AG04450 (cell line): ENCODE data around the gene EML1. TPM values are rescaled to one million over a fixed set of nuclear protein-coding genes. Genes with fewer than 3 reads are reported as not detected.

ENCODE experiments used
- CTCF ChIA-PET: fragments of 300-600, 350-600 bp; formaldehyde crosslinking; extraction: SDS; loops from one replicate; lab custom pipeline; 2022; ENCODE audit warnings: antibody characterized with exemption, inconsistent platforms; lab: Charles Lee
- POLR2A ChIA-PET: fragments of 350-600 bp; formaldehyde crosslinking; extraction: SDS; loops from one replicate; lab custom pipeline; 2021; ENCODE audit warnings: antibody characterized with exemption, inconsistent platforms; lab: Yijun Ruan, JAX
- DNase-seq: peaks from one replicate; pipeline ENCODE4 v3.0.0-alpha.2; 2011; ENCODE audit warnings: low read depth, low spot score
- H3K27ac ChIP-seq: one replicate; pipeline ENCODE4 v1.5.1; 2012; ENCODE audit warnings: low read depth, low read length, control low read depth
- H3K27me3 ChIP-seq: one replicate; pipeline ENCODE4 v1.6.0; 2012; ENCODE audit warnings: low read length; ENCODE audit not compliant: control insufficient read depth, insufficient read depth
- H3K4me3 ChIP-seq: 2 replicates; pipeline ENCODE4 v1.5.1; 2011; ENCODE audit warnings: mild to moderate bottlenecking, low read depth, low read length, control low read depth
- H3K9me3 ChIP-seq: 2 replicates; pipeline ENCODE4 v1.5.1; 2012; ENCODE audit warnings: low read length; ENCODE audit not compliant: control insufficient read depth, insufficient read depth
- polyA plus RNA-seq: library from polyadenylated mRNA; depleted of rRNA; stranded (reverse); fragments of >200 nt; gene quantifications from 2 replicates; pipeline ENCODE4 v1.2.3, GENCODE V29; 2011
- TF ChIP-seq, protein P1 (sequence below): IDR thresholded peaks from 2 replicates; pipeline ENCODE4 v1.5.1; 2011; ENCODE audit warnings: low read depth, low read length, control low read depth, inconsistent platforms

EML1 gene
- polyA plus RNA-seq, 1 experiment: 37.7 TPM

DNA sequence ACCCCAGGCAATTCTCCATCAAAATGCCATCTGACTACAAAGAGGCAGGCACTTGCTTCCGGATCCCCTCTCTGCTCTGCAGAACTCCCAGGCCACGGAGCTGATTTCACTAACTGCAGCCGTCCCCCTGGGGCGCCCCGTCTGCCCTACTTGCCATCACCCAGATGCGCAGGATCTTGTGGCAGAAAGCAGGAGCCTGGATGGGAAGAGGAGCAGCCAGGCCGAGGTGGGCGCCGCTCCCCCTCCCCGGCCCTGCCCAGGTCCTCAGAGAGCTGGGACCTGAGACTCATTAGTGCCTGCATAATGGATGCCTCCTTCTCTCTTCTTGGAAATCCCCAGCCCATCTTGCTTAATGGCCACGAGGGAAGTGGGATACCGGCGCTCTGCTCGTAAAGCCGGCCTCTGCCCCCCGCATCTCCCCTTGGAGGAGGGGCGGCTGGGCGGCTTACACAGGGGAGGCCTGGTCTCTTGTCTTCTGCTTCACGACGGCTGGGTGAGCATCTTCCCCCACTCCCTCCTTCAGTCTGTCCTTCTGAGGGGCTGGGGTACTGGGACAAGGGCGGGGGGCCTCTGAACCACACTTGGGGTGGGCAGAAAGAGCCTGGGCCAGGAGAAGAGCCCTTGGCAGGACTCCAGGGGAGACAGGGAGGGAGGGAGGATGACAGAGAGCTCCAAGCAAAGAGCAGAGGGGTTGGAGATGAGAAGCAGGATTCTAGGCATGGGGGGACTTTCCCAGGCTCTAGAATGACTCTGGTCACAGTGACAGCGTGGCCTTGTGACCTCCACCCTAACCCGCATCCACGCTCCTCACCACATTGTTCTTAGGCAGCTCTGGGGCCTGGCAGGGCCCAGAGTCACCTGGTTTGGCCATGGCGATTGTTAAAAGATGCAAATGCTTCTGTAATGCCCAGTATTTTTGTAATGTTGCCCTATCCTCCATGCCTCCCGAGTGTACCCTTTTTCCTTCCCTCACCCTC lies 19.4 kb upstream of the EML1 start:
- no peak overlapping the region for H3K27ac ChIP-seq
- CTCF ChIA-PET: interaction anchor here (0.6 to 1.6 kb wide), 2 partner anchors 44 to 90 kb away, joined by 3 to 4 read pairs; no protein-coding TSS in a partner anchor
- POLR2A ChIA-PET: no interaction called here
- H3K9me3 ChIP-seq: peaks cover 4% of the 10 kb centered on the region; the same call in 1 of the 2 replicates
- H3K4me3 ChIP-seq: no peak overlapping the region
- TF ChIP-seq, protein P1, sequence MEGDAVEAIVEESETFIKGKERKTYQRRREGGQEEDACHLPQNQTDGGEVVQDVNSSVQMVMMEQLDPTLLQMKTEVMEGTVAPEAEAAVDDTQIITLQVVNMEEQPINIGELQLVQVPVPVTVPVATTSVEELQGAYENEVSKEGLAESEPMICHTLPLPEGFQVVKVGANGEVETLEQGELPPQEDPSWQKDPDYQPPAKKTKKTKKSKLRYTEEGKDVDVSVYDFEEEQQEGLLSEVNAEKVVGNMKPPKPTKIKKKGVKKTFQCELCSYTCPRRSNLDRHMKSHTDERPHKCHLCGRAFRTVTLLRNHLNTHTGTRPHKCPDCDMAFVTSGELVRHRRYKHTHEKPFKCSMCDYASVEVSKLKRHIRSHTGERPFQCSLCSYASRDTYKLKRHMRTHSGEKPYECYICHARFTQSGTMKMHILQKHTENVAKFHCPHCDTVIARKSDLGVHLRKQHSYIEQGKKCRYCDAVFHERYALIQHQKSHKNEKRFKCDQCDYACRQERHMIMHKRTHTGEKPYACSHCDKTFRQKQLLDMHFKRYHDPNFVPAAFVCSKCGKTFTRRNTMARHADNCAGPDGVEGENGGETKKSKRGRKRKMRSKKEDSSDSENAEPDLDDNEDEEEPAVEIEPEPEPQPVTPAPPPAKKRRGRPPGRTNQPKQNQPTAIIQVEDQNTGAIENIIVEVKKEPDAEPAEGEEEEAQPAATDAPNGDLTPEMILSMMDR: no peak
- no peaks in the 10 kb centered on the region for H3K27me3 ChIP-seq
- no peak for DNase-seq

DNA sequence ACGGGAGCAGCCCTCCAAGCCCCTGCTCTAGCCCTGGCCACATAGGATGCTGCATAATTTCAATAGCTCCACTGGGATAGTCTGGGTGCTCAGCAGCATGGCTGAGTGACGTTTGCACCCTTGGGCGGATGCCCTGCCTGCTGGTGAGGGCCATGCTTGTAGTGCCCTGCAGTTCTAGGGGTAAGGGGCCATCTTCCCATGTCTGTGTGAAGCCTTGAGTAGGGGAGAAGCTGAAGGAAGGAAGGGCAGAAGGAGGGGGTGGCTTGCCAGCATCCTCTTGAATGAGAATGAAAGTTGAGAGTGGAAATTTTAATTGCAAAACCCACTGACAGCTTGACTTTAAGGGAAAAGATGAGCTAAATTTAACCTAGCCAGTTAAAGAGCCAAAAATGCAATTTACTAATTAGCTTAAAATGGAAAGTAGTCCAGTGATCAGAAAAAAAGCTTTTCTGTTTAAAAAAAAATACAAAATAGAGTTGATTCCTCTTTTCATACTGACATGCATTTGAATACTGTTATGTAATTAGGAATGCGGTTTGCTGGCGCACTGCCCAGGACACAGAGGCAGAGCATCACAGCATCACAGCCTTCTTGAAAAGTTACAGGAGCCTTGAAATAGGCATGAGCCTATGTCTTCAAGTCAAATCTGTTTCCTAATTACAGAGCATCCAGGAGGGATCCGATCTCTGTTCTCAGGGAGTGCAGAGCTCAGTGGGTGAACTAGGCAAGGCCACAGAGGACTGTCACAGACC lies 18.5 kb upstream of the EML1 start:
- Histone ChIP-seq H3K4me3 (no peak overlapping the region), H3K27ac (no peak overlapping the region), H3K27me3 (no peaks in the 10 kb centered on the region), H3K9me3 (peaks cover 4% of the 10 kb centered on the region; the same call in 1 of the 2 replicates)
- ChIA-PET POLR2A (no interaction called here), CTCF (interaction anchor here (0.6 to 1.6 kb wide), 3 partner anchors 44 to 113 kb away, joined by 3 to 4 read pairs (median 4); no protein-coding TSS in a partner anchor)
- DNase-seq: no peak
- TF ChIP-seq, protein P1: no peak

DNA sequence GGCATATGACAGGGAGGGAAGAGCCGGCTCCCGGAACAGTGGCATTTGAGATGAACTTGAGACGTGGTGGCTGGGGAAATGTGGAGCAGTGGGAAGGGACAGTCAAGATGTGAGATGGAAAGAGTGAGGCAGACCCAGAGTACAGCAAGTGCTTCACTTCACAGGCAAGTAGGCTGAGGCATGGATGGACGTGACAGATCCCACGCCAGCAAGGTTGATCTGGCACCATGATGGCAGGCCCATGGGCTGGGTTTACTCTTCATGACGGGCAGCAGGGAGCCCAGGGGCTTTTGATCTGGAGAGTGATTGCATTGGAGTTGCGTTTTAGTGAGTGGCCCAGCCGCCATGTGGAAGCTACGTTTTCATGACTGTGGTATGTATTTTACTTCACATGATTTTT lies 17.9 kb upstream of the EML1 start:
- Histone ChIP-seq H3K27ac (no peak overlapping the region), H3K27me3 (no peaks in the 10 kb centered on the region), H3K4me3 (no peak overlapping the region), H3K9me3 (peaks cover 4% of the 10 kb centered on the region; the same call in 1 of the 2 replicates)
- POLR2A ChIA-PET: no interaction called here
- TF ChIP-seq, protein P1: no peak
- no peak for DNase-seq
- CTCF ChIA-PET: interaction anchor here (1.6 kb wide), 1 partner anchor 45 kb away, joined by 4 read pairs; no protein-coding TSS in a partner anchor

DNA sequence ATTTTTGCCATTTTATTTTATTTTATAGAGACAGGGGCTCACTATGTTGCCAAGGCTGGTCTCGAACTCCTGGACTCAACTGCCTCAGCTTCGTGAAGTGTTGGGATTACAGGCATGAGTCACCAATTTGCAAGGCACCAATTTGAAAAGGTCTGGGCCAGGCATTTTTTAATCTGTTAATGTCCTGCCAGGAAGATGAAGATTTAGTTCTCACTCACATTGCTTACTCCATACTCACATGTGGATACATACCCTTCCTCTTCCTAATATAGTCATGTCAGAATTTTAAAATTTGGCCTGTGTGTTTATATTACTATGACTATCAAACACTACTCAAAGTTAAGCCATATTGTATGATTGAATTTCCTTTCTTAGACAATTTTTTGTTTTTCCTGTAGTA lies 15.3 kb upstream of the EML1 start:
- DNase-seq: no peak
- Histone ChIP-seq H3K27ac (no peak overlapping the region), H3K27me3 (no peaks in the 10 kb centered on the region), H3K9me3 (peaks cover 4% of the 10 kb centered on the region; the same call in 1 of the 2 replicates), H3K4me3 (no peak overlapping the region)
- CTCF ChIA-PET: no interaction called here
- TF ChIP-seq, protein P1: no peak
- POLR2A ChIA-PET: no interaction called here
